Stimulated activated CD8-positive, alpha-beta memory T cell treated with anti-CD3 and anti-CD28 coated beads, Interleukin-12 subunit alpha, Interleukin-12 subunit beta, amount 100 ng/mL, for 4 hours (primary cell): ENCODE data around the gene CSTF1.
"Not testable (repeated sequence)": the region's sequence is repeated elsewhere in the genome, so short reads cannot be mapped to it uniquely, and the experiment has no call there.

Experiments used
- DNase-seq: peaks from one replicate; pipeline ENCODE4 v3.0.0-alpha.2; 2020; ENCODE audit warnings: low read depth

Gene CSTF1

DNA sequence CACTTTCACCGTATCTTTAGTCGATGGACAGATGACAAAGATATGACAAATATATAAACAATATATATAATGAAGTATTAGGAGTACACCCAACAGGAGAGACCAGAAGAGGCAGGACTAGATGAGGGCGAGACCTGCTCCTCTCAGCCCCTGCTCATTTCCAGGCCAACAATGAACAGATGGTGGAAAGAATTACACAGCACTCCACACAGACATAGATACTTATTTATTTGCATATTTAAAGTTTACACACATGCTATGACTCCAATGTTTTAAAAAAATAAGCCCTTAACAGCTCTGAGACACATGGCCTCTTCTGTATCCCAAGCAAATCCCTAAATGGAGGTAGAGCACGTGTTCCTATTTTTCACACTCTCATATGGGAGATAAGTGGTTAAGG lies 23.3 kb upstream of the CSTF1 start:
- DNase-seq, result no peak

- no peak for DNase-seq
Observed at GRCh38 chr20:56371977-56372376, 20.5 kb upstream of the CSTF1 start.

DNA sequence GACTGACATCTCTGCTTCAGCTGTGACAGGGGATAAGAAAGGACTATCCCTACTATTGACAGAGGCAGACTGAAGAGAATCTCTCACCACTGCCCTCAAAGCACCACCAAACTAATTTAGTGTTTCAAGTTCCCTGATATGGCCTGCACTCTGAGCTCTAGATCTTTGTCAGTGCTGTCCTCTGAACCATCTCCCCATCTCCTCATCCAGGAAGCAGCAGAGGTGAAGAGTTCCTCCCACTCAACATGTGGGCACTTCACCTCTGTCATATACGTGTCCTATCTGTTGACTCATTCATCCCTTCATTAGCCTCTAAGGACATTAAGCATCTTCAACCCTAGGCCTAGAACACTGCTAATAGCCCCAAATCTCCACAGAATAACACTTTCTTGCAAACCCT lies 19.6 kb upstream of the CSTF1 start:
- DNase-seq, result no peak

DNA sequence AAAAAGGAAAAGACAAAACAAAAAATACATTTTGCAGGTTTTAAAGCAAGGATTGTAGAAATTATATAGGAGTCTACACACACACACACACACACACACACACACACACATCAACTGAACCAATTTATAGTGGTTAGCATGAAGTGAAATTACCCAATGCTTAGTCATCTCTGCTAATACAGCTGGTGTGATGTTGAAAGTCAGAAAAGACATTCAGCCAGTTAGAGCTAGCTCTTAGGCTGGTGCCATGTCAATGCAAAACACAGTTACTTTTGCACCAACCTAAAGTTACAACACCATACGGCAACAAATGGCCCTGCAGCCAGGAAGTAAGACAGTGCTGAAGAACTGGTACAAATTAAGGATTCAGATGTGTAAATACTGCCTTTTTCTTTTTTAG lies 18.5 kb upstream of the CSTF1 start:
- DNase-seq, result no peak

GRCh38 chr20:56376331-56376730 lies 16.1 kb upstream of the CSTF1 start:
- no peak for DNase-seq

DNA sequence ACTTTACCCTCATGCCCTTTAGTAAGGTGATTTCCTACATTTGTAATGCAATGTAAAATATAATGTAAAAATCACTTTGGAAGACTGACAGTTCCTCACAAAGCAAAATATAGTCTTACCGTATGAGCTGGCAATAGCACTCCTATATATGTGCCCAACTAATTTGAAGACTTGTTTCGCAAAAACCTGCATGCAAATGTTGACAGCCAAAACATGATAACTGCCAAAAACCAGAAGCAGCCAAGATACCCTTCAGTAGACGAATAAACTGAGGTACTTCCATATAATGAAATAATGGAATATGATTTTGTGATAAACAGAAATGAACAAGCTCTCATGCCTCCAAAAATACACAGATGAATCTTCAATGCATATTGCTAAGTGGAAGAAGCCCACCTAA lies 14.1 kb upstream of the CSTF1 start:
- no peak for DNase-seq

DNA sequence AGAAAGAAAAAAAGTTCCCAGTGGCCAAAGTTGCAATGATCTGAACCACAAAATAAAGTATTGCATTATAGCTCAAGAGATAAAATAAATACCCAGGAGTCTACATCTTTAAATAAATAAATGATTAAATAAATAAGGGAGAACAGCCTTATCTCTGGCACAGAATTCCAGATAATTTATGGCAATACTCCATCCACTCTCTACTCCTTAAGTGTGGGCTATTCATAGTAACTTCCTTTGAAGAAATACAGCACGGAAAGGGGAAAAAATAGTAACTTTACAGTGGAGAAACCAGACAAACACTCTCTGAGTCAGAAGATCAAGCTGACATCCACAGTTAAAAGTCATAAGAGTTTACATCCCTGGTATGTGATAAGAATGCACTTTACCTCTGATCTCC lies 12.1 kb upstream of the CSTF1 start:
- no peak for DNase-seq

DNA sequence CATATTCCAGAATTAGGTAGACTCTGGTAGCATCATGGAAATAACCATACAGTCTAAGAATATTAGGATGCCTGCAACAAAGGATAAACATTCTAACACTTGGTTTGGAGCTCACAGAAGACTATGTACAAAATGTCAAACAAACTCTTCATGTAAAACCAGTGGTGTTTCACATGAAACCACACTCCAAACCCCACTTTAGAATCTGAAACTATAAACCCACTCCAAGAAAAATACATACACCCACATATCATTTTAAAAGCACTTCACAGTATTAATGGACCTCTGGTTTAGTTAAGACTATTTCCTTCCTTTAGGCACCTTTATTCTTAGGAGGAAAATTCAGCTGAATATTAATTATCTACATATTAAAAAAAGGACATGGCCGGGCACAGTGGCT lies 10.9 kb upstream of the CSTF1 start:
- no peak for DNase-seq

DNA sequence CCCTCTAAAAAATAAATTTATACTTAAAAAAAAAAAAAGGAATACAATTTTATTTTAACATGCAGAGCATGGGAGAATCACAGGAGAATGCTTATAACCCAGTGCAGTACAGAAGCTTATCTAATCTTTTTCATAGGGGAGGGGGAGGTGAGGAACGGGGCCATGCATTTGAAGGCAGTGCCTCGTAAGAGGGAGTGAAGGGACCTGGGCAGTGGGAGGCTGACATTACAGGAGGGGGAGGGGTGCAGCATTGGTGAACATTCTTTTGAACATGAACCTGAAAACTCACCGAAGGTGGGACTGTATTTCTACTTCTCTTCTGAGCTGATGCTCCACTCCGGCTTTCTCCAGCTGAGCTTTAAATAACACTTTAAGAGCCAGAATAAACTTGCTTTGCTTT lies 9.7 kb upstream of the CSTF1 start:
- DNase-seq, result no peak

- no peak for DNase-seq
Observed at GRCh38 chr20:56383334-56383733, 9.1 kb upstream of the CSTF1 start.

GRCh38 chr20:56385130-56385529 lies 7.3 kb upstream of the CSTF1 start:
- DNase-seq, result no peak

- DNase-seq, result no peak
Observed at GRCh38 chr20:56386219-56386618, 6.2 kb upstream of the CSTF1 start.

- DNase-seq, result no peak
Observed at GRCh38 chr20:56388882-56389281, 3.6 kb upstream of the CSTF1 start.

DNA sequence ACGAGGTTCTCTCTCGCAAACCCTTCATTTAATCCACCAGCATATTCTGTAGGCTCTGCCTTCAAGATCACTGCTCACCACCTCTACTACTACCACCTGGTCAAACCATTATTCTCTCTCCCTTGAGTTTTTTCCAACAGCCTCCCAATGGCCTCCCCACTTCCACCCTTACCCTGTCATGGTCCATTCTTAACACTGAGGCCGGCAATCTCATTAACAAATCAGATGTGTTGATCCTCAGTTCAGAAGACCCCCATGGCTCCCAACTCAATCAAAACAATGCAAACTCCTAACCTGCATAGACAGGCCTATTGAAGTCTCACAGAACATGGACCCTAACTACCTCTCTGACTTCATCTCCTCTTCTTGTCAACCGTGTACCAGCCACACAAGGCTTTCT lies 2.6 kb upstream of the CSTF1 start:
- no peak for DNase-seq

GRCh38 chr20:56390396-56390795 lies 2.0 kb upstream of the CSTF1 start:
- not testable (repeated sequence) for DNase-seq

DNA sequence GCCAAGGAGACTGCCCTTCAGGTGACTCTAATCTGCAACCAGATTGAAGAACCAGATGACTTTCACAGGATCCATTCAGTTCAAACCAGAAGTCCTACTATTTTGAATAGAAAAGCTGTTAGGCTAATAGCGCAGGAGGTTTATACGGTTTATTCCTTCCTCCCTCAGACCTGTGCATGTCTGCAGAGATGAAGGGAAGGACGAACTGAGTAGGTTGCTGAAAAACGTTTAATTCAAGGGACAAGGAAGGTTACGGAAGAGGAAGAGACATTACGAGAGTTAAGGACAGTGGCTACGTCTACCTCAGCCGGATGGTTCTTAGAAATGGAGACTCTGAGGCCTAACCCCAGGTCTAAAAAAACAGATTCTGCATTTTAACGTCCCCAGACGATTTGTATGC lies 1.4 kb upstream of the CSTF1 start:
- DNase-seq, result no peak

GRCh38 chr20:56391596-56392131 lies 781 bp upstream of the CSTF1 start:
- no peak for DNase-seq

DNA sequence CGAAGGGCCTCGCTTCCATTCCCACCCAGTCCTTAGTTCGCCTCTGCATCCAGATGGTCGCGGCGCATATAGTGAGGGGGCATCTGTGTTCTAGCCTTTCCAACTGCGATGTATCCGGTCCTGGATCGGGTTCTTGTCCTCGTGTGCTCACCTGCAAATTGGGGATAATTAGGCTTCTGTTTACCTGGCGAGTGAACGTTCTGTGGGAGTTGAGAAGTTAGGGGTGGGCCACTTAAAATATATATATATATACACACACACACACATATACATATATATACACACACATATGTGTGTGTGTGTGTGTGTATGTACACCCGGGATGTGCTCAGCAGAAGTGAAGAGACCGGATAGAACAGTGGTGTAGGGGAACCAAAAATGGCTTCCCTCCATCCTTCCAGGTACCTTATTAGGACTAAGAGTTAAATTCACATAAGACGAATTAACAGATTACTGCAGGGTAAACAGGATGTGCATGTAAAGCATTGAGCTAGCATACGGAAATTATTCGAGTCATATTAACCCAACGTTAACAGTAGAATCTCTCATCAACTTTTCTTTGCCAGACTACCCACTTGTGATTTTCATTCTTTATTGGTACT lies 537 bp downstream of the CSTF1 start:
- no peak for DNase-seq

GRCh38 chr20:56393653-56394052 lies 1.2 kb downstream of the CSTF1 start:
- no peak for DNase-seq

DNA sequence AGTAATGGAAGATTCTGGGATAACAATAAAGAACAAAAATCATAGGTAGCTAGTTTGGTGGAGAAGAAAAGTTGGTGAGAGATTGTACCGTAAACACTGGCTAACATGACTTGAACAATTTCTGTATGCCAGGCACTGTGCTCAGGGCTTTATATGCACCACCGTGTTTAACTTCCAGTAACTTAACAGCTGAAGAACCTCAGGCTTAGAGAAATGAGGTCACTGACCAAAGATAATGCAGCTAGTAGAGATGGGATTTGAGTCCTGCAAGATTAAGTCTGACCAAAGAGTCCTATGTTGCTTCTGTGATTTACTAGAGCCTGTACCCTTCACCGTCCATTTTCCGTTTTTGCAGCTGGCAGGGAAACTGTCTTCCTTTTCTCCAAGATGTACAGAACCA lies 2.7 kb downstream of the CSTF1 start:
- no peak for DNase-seq

DNA sequence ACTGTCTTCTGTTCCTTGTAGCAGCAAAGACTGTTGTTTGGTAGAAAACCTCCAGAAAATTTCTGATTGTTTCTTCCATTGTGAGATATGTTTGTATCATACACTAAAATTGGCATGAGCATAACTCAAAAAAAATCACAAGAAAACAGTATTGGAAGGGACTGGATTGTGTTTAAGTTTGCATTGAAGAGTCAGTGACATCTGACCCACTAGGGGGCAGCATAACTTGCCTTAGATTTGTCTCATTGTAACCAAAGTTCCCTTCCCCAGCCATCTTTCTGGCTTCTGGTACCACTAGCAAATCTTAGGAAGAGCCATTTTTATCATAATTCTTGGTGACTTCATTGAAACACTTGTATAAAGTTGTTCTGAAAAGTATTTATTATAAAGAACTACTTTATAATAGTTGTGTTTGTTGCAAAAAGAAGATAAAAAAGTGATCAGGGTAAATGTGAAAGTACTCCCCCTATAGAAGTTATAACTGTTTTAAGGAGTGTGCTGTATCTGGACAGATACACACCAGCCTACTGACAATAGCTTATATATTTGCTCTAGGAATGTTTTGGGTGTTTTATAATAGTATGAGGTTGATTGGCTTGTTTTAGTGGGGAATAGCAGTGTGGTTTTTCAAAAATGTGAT lies 7.7 kb downstream of the CSTF1 start:
- peak; percentile 15 for DNase-seq

GRCh38 chr20:56403465-56403864 lies 11.0 kb downstream of the CSTF1 start:
- DNase-seq, result no peak

GRCh38 chr20:56405356-56405755 lies 12.9 kb downstream of the CSTF1 start:
- not testable (repeated sequence) for DNase-seq

DNA sequence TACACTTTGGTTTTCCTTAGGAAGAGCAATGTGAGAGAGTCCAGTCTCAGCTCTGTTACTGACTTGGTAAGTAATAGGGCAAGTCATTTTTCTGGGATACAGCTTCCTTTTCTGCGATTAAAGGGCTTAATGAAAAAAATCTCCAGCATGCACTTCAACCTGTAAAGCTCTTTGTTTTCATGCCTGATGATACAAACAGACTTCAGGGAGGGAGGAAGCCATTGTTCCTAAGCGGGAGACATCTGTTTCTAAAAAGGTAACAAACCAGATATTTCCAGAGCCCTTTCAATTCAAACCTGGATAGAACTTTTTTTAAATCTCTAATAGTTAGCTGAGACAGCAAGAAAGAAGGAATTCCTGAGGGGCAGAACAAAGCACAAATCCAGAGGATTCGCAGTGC lies 14.5 kb downstream of the CSTF1 start:
- DNase-seq, result no peak
